HG03039 (cell line): Measurements from ENCODE around the gene PITPNC1.
"Not testable (repeated sequence)": the region's sequence is repeated elsewhere in the genome, so short reads cannot be mapped to it uniquely, and the experiment has no call there.

Source experiments
- ATAC-seq: cut with Tn5 transposase; IDR thresholded peaks from one replicate; pipeline ENCODE4 v1.9.1; 2021; ENCODE audit warnings: mild to moderate bottlenecking, moderate library complexity; ENCODE audit not compliant: unreplicated experiment

Gene PITPNC1

DNA sequence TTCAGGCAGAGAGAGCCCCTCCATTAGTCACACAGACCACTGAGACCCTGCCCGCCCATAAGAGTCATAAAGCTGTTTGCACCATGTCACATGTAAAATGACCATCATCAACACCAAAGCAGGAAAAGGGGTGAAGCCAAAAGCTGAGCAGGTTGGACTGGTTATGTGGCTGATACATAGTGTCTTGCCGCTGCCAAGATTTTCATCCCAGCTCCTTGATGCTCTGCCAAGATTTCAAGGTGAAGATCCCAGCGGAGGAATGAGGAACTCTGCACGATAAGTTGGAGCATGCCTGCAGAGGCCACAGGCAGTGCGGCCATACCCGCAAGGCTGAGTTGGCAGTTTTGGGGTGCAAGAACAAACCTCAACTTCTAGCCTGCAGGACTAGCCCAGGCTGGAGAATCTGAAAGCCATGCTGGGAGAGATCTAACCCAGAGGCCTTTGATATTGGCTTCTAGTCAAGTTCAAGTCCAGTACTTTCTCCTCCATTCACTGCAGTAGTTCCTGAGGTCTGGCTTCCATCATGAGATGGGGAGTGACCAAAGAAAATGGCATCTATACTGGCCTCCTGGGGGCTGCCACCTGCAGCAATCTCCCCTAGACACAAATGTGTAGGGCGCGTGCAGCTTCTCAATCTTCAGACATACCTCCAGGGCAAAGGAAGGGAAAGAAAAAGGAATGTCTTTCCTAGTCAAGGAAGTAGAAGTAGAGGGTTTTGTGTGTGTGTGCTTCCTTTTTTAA is 261.0 kb downstream of the PITPNC1 start:
- no peak for ATAC-seq

DNA sequence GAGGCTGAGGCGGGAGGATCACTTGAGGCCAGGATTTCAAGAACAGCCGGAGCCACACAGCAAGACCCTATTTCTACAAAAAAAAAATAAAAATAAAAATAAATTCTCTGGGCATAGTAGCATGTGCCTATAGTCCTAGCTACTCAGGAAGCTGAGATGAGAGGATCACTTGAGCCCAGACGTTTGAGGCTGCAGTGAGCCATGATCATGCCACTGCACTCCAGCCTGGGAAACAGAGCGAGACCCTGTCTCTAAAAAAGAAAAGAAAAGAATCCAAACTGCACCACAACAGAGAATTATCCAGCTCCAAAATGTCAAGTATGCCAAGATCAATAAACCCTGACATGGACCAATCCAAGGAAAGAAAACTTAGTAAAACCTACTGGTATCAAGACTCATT is 261.8 kb downstream of the PITPNC1 start:
- no peak for ATAC-seq

DNA sequence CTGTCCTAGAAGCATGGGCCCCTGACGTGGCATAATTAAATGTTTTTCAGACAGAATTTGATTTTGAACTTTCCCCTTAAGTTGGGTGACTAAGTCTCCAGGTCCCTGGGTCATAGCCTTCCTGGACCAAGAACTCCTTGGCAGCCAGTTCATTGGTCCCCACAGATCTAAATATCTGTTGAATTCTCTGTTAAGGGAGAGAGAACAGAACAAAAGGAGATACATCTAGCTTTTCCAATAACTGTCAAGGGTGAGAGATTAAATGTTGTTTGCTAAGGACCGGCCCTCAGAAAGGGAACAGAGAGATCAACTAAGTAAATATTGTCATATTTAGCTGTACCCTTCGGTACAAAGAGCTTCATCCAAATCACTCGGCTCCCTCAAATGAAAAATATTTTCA is 262.5 kb downstream of the PITPNC1 start:
- ATAC-seq, result no peak

DNA sequence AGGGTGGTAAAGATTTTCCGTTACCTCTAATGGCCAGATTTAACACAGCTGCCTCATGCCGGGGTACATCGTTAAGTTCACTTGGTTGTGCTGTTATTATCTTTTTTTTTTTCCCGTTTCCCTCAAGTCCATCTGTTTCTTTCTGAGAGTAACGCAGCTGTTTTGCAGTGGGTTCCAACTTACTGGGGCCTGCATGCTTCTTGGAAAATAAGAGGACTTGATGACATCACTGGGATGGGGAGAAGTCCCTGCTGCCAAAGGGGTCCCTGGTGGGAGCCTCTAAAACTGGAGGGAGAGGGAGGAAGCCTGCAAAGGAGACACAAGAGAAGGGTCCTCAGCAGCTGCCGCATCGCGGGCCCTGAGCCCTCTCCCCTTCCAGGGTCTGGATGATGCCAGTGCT is 262.9 kb downstream of the PITPNC1 start:
- ATAC-seq, result no peak

DNA sequence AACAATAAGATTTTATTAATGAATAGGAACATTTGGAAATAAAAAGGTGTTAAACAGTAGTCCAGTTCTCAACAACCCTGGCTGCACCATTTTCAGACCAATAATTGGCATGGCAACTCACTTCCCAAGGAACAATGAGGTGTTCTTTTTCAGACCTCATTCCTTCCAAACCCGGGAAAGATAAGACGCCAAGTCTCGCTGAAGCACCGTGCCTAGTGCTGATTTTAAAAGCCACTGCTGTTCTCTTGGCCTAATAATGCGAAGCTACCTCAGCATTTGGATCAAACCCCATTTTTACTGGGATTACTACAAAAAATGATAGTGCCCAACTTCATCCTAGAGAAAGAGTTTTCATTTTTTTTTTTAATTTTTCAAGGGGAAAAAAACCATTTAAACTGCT is 265.4 kb downstream of the PITPNC1 start:
- no peak for ATAC-seq

DNA sequence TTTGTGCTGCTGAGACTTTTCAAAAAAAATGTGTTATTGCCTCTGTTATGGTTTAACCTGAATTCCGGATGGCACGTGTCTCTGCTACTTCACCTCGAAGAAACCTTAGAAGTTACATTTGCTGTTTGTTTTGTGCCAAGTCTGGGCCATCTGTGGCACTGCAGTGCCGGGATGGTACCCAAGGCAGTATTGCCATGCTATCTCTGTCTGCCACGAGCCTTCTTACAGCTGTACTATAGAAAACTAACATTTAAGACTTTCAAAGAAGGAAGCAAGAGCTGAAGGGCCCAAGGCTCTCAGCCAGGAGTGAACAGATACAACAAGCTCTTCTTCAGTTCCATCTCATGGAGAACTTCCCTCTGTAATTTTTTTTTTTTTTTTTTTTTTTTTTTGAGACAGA is 267.0 kb downstream of the PITPNC1 start:
- ATAC-seq, result no peak

DNA sequence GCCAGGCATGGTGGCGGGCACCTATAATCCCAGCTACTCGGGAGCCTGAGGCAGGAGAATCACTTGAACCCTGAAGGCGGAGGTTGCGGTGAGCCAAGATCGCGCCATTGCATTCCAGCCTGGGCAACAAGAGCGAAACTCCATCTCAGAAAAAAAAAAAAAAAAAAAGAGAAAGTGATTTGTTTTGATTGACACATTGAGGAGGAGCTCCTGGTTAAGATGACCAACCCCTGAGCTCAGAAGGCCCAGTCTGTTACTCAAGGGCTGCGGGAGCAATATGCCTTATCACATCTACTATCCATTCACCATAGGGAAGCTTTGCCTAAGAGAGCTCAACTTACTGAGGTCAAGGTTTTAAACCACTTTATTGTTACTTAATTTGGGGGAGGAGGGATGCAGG is 268.1 kb downstream of the PITPNC1 start:
- not testable (repeated sequence) for ATAC-seq

DNA sequence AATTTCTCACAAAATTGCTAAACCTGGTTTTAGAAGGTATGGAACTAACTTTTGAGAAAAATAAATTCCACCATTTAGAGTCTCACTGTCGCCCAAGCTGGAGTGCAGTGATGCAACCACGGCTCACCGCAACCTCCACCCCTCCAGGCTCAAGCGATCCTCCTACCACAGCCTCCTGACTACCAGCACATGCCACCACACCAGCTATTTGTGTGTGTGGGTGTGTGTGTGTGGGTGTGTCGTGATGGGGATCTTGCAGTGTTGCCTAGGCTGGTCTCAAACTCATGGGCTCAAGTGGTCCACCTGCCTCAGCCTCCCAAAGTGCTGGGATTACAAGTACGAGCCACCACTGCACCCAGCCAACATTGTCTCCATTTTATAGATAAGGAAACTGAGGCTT is 269.4 kb downstream of the PITPNC1 start:
- no peak for ATAC-seq

DNA sequence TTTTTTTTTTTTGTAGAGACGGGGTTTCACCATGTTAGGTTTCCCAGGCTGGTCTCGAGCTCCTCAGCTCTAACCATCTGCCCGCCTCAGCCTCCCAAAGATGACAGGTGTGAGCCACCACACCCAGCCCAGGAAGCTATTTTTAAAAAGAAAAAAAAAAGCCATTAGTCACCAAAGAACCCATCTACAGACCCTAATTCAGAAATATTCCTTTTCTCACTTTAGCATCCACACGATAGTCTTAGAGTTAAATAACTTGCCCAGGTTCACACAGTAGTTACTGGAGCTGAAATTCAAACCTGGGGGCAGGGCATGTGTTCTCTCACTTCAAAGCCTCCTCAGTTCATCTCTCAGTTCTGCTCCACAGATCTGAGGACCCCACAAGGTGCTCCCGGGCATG is 270.4 kb downstream of the PITPNC1 start:
- ATAC-seq, result no peak

DNA sequence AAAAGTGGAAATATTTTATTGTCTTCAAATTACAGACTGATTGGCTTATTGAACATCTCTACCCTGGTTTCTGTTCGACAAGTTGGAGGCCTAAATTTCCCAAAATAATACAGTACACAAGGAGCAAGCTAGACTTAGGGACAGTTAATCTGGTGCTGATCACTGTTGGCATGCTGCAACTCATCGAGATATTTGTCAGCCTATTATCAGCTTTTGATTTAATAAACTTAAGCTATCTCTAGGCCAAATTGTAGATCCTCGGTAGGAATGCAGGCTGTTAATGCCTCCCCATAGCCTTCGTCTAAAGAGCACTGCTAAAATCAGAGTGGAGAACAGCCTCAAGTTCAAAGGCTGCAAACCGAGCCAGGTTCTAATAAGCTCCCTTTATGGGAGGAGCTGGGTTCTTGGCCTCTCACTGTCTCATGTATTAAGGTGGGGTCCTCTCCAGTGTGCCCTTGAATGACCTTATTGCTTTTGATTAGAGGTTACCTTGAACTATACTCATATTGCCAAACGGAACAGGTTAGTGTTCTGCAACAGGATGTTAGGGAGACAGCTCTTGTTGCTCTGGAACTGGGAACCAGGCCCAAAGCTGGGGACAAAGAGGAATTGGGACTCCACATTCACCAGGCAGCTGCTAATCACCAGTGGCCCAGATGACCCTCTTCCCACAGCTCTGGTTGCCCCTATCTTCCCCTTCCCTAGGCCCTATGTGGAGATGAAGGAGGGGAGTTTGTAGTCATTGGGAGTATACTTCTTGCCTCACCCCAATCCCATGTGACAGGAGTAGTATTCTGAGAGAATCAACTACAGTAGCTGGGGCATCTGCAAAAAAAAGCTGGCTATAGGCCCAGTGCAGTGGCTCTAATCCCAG is 271.2 kb downstream of the PITPNC1 start:
- ATAC-seq, result no peak

DNA sequence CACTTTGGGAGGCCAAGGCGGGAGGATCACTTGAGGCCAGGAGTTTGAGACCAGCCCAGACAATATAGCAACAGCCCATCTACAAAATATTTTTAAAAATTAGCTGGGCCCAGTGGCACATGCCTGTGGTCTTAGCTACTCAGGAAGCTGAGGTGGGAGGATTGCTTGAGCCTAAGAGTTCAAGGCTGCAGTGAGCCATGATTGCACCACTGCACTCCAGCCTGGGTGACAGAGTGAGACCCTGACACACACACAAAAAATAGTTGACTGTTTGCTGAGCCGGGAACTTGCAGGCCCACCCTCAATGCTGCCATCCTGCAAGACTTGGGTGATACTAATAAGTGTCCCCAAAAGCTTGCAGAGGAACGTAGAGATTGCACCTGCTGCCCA is 271.8 kb downstream of the PITPNC1 start:
- ATAC-seq, result not testable (repeated sequence)

DNA sequence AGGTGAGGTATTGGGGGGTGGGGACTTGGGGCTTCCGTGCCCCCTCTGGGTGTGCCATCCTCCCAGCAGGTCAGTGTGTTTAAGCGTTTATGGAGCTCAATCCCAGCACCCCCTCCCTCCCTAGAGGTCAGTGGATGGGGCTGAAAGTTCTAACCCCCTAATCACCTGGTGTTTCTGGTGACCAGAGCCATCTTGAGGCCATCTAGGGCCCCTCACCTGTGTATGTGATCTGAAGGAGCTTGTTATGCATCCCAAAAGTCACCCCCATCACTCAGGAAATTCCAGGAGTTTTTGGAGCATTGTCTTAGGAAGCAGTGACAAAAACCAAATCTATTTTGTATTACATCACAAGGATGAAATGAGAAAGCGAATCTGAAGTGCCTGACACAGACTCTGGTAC is 272.8 kb downstream of the PITPNC1 start:
- no peak for ATAC-seq

DNA sequence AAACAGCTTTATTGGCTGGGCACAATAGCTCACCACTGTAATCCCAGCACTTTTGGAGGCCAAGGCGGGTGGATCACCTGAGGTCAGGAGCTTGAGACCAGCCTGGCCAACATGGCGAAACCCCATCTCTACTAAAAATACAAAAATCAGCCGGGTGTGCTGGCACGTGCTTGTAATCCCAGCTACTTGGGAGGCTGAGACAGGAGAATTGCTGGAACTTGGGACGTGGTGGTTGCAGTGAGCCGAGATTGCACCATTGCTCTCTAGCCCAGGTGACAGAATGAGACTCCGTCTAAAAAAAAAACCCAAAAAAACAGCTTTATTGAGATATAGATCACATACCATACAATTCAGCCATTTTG is 274.1 kb downstream of the PITPNC1 start:
- ATAC-seq, result not testable (repeated sequence)

DNA sequence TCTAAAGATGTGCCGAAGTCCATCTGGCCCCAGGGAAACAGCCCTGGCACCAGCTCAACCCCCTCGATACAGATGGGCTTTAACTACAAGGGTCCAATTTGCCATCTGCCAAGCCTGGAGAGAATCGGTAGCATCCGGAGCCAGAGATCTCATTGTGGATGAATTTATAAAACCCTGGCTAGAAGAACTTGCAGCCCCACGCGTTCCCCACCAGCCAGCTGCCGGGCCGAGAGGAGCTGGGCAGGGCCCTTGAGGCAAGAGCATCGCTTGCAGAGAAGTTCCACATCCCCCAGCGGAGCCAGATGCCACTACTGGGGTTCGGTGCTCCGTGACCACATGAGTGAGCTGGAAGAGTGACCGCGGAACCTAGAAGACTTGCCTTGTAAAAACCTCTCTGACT is 275.4 kb downstream of the PITPNC1 start:
- no peak for ATAC-seq

DNA sequence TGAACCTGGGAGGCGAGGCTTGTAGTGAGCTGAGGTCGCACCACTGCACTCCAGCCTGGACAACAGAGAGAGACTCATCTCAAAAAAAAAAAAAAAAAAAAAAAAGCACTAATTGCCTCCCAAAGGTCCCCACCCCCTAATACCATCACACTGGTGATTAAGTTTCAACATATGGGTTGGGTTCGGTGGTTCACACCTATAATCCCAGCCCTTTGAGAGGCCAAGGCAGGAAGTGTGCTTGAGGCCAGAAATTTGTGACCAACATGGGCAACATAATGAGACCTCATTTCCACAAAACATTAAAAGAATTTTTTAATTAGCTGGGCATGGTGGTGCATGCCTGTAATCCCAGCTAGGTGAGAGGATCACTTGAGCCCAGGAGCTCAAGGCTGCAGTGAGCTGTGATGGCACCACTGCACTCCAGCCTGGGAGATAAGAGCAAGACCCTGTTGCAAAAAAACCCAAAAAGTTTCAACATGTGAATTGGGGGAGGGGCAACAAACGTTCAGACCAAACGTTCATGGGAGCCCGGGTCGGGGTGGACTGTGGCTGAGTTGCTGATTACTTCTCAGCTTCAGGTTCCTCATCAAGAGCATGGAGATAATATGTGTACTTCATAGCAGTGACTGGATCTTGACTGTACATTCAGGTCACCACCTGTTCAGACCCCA is 278.5 kb downstream of the PITPNC1 start:
- no peak for ATAC-seq

DNA sequence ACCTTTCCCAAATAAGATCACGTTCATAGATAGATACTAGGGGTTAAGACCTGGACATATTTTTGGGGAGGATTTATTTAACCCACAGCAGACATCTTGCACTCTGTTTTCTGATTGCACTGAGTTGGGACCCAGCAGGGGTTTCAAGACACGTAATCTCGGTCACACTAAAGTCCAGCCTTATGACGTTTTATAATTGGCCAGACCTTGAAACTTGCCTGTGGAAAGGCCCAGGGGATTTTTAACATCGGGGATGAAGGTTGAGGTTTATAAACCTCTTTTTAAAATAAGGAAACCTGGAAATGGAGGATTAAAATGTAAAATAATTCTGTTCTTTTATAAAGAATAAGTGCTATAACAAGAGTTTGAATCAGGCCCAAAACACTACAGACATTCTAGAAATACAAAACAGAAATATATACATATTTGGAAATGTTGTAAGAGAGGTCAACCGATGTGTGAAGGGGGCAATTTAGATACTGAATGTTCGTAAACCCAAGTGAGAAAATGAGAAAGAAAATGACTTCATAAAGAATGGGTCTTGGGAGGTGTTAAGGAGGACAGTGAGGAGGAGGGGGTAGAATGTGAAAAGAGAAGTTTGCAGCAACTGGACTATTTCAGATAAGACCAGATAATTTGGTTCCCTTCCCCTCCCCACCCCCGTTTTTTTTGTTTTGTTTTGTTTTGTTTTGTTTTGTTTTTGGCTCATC is 279.6 kb downstream of the PITPNC1 start:
- ATAC-seq, result no peak

DNA sequence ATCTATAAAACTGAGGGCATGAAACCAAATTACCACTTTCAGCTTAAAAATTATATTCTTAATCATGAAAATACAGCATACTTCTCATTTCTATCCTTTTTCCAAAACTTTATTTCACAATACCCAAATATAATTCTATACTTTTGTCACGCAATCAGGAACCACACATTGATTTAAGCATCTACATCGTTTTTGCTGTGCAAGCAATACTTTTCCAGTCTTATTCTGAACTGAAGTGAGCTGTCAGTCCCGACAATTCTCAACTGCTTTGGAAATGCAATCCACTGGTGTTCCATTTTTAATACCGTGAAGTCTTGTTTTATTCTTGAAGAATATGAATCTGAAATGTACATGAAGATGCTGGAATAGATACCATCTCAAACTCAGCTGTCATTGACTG is 280.5 kb downstream of the PITPNC1 start:
- ATAC-seq, result no peak

DNA sequence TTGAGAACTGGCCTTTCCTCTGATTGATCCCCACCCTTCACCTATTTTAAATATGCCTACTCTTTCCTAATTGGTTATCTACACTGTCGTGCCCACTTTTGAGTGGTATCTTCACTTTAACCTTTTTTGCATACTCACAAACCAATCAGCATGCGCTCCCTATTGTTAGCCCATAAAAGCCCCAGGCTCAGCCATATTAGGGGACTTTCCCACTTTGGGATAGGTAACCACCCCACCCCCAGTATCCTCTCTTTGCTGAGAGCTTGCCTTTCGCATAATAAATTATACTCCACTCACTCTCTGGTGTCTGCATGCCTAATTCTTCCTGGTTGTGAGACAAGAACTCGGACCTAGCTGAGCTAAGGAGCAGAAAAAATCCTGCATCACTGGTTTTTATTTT is 281.2 kb downstream of the PITPNC1 start:
- no peak for ATAC-seq

DNA sequence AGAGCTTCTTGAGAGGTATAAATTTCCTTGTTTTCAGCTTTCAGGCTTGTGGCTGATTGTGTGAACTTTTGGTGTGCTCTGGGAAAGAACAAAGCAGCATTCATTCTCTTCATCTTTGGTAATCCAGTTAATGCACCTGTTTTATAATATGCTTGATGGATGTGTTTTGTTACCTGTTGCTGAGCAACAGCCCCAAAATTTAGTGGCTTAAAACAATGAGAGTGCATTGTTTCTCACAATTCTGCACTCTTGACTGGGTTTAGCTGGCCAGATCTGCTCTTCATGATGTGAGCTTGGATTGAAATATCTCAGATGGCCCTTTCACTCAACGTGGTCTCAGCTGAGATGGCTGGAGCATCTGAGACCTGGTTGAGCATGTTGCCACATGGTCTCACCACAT is 281.9 kb downstream of the PITPNC1 start:
- ATAC-seq, result no peak

DNA sequence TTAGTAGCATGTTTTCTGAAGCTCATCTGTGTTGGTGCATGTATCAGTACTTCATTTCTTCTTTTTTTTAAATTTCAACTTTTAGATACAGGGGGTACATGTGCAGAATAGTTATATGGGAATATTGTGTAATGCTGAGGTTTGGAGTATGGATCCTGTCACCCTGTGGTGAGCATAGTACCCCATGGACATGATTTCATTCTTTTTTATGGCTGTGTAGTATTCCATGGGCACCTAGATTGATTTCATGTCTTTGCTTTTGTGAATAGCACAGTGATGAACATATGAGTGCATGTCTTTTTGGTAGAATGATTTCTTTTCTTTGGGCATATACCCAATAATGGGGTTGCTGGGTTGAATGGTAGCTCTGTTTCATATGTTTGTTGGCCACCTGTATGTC is 285.6 kb downstream of the PITPNC1 start:
- no peak for ATAC-seq

DNA sequence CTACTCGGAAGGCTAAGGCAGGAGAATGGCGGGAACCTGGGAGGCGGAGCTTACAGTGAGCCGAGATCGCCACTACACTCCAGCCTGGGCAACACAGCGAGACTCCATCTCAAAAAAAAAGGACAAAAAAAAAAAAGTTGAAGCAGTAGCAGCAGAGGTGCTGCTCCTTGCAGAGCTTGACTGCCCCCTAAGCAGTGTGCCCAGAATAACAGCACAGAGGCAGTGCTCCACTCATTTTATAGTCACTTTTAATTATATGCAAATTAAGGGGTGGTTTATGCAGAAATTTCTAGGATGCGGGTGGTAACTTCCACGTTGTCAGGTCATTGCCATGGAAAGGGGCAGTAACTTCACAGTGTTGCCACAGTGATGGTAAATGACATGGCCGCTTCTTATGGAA is 286.4 kb downstream of the PITPNC1 start:
- no peak for ATAC-seq
